Measurements from ENCODE around the gene LCN15. TPM values are rescaled to one million over a fixed set of nuclear protein-coding genes. Genes with fewer than 3 reads are reported as not detected.
A peak's percentile ranks its signal among the peaks of the same experiment; 100 is the strongest.
"Not testable (repeated sequence)": the region's sequence is repeated elsewhere in the genome, so short reads cannot be mapped to it uniquely, and the experiment has no call there.

The LCN15 gene, protein sequence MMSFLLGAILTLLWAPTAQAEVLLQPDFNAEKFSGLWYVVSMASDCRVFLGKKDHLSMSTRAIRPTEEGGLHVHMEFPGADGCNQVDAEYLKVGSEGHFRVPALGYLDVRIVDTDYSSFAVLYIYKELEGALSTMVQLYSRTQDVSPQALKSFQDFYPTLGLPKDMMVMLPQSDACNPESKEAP
- total RNA-seq (2014; rRNA removed; shearing (Covaris generic)), result 0.18 TPM in 1 of 2 replicates, not detected in the other

DNA sequence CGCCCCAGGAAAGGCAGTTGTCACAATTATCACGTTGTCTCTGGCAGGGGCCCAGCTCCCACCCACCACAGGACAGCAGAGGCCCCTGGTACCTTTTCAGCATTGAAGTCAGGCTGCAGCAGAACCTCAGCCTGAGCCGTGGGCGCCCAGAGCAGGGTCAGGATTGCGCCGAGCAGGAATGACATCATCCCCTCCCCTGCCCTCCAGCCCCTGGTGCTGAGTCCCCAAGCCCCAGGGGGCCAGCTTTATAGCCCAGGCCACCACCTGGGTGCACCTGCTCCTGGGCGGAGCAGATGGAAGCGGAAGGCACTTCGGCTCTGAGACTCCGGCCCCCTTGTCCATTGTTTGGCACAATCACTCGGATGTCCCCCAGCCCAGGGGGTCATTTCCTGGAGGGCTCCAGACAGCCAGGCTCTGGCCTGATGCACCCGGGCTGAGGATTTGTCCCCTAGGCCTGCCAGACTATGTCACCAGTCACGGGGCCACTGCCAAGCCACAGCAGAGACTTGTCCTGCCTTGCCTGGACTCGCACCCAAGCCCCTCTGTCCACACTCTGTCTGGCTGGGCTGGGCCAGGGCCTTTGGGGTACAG is at the start of gene LCN15:
LCN15 (minus strand) TSS at position 218 of the 591 bp plus-strand sequence; CDS start at position 188, 30 bp downstream.
- no peaks in the 10 kb centered on the region for H3K27me3 ChIP-seq (ENCODE audit: control insufficient read depth, insufficient read depth, low read length)
- no peak for DNase-seq
- peak within 1 kb of the TSS; percentile 21; the same call in 1 of the 2 replicates for H3K4me3 ChIP-seq (ENCODE audit: insufficient read depth, low read depth, low read length)
- no peaks in the 10 kb centered on the region for H3K36me3 ChIP-seq (replicated peaks; ENCODE audit: control insufficient read depth, insufficient read depth, low read length)

DNA sequence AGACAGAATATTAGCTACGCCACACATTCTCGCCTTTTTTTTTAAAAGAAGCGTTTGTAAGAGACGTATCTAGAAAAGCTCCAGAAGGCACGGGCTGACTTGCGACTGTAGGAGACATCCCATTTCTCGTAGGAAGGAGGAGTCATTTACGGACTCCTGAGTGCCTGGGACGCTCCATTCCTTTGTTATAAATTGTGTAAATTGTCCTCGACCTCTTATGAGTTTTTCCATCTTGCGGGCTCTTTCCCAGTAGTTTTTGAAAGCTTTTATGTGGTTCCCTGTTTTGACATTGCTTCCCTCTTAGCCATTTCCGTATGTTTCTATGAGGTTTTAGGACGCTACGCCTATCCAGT is 44.5 kb upstream of the LCN15 start:
- Histone ChIP-seq H3K4me3 (ENCODE audit: insufficient read depth, low read depth, low read length) (peak overlapping the region; percentile 87), H3K27me3 (ENCODE audit: control insufficient read depth, insufficient read depth, low read length) (no peaks in the 10 kb centered on the region; the same call in 1 of the 2 replicates), H3K36me3 (replicated peaks; ENCODE audit: control insufficient read depth, insufficient read depth, low read length) (no peaks in the 10 kb centered on the region; the same call in 1 of the 2 replicates)
- DNase-seq, result no peak

DNA sequence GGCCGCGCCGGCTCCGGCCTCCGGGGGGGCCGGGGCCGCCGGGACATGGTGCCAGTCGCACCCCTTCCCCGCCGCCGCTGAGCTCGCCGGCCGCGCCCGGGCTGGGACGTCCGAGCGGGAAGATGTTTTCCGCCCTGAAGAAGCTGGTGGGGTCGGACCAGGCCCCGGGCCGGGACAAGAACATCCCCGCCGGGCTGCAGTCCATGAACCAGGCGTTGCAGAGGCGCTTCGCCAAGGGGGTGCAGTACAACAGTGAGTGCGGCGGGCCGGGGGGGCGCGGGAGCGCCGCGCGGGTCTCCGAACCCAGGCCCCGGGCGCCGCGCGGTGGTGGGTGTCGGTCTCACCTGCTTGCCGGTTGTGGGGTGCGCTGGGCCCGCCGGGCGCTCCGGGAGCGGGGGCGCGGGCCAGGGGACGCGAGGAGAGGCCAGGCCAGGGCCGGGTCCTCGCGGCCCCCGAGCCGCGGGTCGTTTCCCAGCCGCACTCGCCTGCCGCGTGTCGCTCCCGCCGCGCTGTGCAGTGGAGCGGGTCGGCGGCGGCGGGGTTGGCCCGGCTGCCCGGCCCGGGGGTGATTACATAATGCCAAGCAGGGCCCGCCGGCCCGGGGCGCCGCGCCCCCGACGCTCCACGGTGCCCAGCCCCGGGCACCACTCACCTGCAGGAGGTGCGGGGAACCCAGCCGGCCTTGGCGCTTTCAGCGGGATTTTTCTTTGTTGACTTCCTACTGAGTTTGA is 43.9 kb upstream of the LCN15 start:
- DNase-seq, result peak; percentile 86
- Histone ChIP-seq H3K27me3 (ENCODE audit: control insufficient read depth, insufficient read depth, low read length) (no peaks in the 10 kb centered on the region; the same call in 1 of the 2 replicates), H3K4me3 (ENCODE audit: insufficient read depth, low read depth, low read length) (peak overlapping the region; percentile 87), H3K36me3 (replicated peaks; ENCODE audit: control insufficient read depth, insufficient read depth, low read length) (no peaks in the 10 kb centered on the region; the same call in 1 of the 2 replicates)

DNA sequence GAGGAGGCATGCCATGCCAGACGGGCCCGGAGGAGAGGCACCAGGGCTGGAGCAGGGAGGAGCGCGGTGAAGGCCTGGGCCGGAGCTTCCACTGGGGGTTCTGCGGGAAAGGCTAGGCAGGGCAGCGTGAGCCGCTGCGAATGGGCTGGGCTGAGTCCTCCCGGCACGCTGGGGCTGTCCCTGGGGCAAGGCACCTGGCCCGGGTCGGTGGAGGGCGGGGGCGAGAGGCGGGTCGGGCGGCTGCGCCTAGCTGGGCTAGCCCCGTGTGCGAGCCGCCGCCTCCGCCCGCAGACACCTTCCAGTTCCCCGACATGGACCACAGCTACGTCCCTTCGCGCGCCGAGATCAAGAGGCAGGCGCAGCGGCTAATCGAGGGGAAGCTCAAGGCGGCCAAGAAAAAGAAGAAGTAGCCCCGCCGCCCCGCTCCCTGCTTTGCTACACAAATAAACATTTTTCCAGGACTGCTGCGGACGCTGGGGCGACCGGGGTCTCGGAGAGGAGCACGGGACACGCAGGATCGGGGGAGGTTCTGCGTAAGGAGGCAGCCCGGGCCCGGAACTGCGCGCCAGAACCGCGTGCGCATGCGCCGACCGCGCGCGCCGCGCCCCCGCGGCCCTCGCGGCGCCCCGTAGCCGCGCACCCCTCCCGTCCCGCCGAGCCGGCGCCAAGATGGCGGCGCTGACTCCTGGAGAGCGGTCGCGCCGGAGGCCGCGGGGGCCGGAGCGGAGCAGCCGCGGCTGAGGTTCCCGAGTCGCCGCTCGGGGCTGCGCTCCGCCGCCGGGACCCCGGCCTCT is 43.2 kb upstream of the LCN15 start, which contains the start of gene RABL6:
RABL6 (plus strand) TSS at position 668 of the 794 bp plus-strand sequence. CDS start 249 bp downstream, outside the sequence.
- DNase-seq, result peak; percentile 99
- Histone ChIP-seq H3K27me3 (ENCODE audit: control insufficient read depth, insufficient read depth, low read length) (no peaks in the 10 kb centered on the region; the same call in 1 of the 2 replicates), H3K36me3 (replicated peaks; ENCODE audit: control insufficient read depth, insufficient read depth, low read length) (no peaks in the 10 kb centered on the region; the same call in 1 of the 2 replicates), H3K4me3 (ENCODE audit: insufficient read depth, low read depth, low read length) (peak within 1 kb of the TSS; percentile 87)

DNA sequence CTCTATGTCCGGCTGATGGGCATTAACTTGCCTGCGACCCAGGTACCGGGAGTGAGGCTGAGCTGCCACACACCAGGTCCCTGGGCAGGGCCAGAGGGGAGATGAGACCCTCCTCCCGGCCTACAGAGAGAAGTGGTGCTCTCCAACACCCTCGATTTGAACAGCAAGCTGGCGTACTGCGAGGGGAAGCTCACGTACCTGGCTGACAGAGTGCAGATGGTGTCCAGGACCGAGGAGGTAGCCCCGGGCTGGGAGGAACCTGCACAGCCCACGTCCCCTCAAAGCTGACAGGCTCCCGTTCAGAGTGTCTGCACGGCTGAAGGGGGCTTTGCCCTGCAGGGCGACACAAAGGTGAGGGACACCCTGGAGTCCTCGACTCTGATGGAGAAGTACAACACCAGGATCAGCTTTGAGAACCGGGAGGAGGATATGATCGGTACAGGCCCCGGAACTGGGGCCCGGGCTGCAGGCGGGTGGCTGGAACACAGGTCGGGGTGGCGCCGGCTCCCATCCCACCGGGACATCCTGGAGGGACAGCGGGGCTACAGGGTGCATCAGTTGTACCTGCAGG is 42.4 kb upstream of the LCN15 start:
- peak; percentile 73 for DNase-seq
- Histone ChIP-seq H3K4me3 (ENCODE audit: insufficient read depth, low read depth, low read length) (peak overlapping the region; percentile 87), H3K27me3 (ENCODE audit: control insufficient read depth, insufficient read depth, low read length) (peaks cover 3% of the 10 kb centered on the region), H3K36me3 (replicated peaks; ENCODE audit: control insufficient read depth, insufficient read depth, low read length) (no peaks in the 10 kb centered on the region; the same call in 1 of the 2 replicates)

DNA sequence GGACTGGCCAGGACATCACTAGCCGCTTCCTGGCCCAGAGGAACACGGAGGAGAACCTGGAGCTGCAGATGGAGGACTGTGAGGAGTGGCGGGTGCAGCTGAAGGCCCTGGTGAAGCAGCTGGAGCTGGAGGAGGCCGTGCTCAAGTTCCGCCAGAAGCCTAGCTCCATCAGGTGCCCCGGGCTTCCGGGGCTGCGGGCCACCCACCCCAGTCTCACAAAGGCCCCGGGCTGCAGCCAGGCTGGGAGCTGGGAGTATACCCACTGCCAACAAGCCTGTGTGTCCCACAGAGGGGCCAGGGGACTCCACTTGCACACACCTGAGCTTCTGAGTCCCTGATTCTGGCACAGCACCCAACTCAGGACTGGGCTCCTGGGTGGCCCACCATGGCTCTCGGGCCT is 41.7 kb upstream of the LCN15 start:
- Histone ChIP-seq H3K27me3 (ENCODE audit: control insufficient read depth, insufficient read depth, low read length) (peaks cover 3% of the 10 kb centered on the region), H3K36me3 (replicated peaks; ENCODE audit: control insufficient read depth, insufficient read depth, low read length) (no peaks in the 10 kb centered on the region; the same call in 1 of the 2 replicates)

DNA sequence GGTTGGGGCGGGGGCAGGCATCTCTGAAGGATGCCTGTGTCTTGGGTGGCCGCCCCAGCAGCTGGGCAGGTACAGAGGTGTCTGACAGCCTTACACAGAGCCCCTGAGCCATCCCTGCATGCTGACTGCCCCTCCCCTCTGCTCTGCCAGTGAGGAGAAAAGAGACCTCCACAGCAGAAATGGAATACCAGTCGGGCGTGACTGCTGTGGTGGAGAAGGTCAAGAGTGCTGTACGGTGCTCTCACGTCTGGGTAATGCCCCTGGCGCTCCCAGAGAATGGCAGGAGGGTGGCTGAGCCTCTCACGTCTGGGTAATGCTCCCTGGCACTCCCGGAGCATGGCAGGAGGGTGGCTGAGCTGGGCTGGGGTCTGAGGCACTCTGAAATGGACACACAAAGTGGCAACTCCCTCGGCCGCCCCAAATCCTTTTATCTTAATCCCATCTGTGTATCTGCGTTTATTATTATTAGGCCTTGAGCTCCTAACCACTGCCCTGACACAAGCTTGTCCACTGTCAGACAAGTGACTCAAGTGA is 41.0 kb upstream of the LCN15 start:
- no peak for DNase-seq
- Histone ChIP-seq H3K4me3 (ENCODE audit: insufficient read depth, low read depth, low read length) (no peak overlapping the region), H3K36me3 (replicated peaks; ENCODE audit: control insufficient read depth, insufficient read depth, low read length) (no peaks in the 10 kb centered on the region; the same call in 1 of the 2 replicates)

More for the DNA sequence above, 41.7 kb upstream of the LCN15 start:
- no peak overlapping the region for H3K4me3 ChIP-seq (ENCODE audit: insufficient read depth, low read depth, low read length)
- DNase-seq, result peak; percentile 36

DNA sequence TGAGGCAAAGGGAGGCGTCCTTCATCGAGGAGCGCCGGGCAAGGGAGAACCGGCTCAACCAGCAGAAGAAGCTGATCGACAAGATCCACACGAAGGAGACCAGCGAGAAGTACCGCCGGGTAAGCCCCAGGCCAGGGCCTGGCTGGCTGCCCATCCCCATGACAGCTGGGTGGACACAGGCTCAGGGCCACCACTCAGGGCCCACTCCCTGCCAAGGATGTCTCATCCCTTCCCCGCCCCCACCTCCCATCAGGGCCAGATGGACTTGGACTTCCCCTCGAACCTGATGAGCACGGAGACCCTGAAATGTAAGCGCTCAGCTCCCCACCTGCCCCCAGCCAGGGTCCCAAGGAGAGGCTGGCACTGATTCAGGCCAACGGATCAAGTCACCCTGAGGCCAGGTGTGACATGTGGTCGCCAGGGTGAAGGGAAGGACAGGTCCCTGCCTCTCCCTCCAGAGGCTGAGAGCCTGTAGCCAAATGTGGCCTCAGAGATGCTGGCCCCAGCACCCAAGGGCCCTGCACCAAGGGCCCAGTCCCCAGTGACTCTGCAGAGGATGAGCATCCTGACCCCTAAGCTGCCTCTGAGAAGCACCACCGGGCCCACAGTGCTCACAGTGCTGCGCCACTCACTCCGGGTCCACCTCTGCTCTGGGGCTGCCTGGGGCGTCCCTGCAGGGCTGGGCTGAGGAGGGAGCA is 40.3 kb upstream of the LCN15 start:
- Histone ChIP-seq H3K36me3 (replicated peaks; ENCODE audit: control insufficient read depth, insufficient read depth, low read length) (no peaks in the 10 kb centered on the region; the same call in 1 of the 2 replicates), H3K4me3 (ENCODE audit: insufficient read depth, low read depth, low read length) (no peak overlapping the region), H3K27me3 (ENCODE audit: control insufficient read depth, insufficient read depth, low read length) (peaks cover 6% of the 10 kb centered on the region)
- DNase-seq, result peak; percentile 43

More for the DNA sequence above, 41.0 kb upstream of the LCN15 start:
- H3K27me3 ChIP-seq (ENCODE audit: control insufficient read depth, insufficient read depth, low read length), result peaks cover 3% of the 10 kb centered on the region

DNA sequence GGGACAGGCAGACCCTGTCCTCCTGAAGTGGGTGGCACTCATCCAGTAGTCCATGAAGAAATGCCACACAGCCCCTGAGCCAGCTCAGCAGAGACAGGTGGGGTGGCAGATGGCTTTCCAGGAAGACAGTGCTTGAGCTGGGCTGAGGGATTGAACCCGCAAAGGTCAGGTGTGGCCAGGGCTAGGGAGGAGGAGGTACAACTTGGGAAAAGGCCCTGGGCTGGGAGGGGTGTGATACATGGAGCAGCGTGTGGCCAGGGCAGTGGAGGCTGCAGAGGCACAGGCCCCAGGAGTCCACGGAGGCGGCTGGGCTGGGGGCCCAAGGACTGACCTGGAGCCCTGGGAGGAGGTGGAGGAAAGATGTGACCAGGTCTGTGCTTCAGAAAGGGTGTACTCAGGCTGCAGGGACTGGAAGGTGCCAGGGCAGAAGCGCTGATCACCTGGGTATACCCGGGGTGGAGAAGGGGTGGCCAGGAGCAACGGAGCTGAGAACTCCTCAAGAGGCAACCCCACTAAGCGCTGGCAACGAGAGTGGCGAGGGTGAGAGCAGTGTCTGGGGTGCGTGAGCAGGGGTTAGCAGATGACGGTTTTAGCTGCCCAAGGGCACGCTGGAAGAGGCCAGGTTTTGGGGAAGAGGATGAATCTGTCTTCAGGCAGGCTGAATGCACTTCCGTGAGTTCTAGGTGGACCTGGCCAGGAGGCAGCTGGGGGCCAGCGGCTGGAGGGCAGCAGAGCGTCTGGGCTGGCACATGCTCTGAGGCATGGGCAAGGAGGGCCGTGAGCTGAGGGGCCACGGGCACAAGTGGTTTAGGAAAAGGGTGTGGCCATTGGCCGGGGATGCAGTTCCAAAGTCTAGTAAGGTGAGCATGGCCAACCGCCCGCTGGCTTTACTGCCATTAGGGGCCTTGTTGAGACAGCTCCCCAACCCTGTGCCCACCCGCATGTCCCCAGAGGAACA is 39.5 kb upstream of the LCN15 start:
- no peaks in the 10 kb centered on the region; the same call in 1 of the 2 replicates for H3K36me3 ChIP-seq (replicated peaks; ENCODE audit: control insufficient read depth, insufficient read depth, low read length)
- peak; percentile 38 for DNase-seq
- peaks cover 14% of the 10 kb centered on the region for H3K27me3 ChIP-seq (ENCODE audit: control insufficient read depth, insufficient read depth, low read length)
- no peak overlapping the region for H3K4me3 ChIP-seq (ENCODE audit: insufficient read depth, low read depth, low read length)

DNA sequence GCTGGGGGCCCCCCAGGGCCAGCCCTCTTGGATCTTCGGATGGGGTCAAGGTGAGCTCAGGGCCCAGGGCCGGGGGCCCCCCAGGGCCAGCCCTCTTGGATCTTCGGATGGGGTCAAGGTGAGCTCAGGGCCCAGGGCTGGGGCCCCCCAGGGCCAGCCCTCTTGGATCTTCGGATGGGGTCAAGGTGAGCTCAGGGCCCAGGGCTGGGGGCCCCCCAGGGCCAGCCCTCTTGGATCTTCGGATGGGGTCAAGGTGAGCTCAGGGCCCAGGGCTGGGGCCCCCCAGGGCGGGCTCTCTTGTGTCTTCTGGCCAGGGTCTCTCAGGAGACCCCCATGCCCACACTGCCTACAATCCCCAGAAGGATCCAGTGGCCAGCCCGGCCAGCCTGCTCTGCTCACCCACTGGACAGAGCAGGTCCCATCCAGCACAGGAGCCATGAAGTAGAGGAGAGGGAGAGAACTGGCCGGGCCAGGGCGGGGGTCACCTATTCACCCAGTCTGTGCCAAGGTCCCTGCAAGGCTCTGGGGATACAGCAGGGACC is 38.8 kb upstream of the LCN15 start:
- DNase-seq, result peak; percentile 22
- peaks cover 18% of the 10 kb centered on the region for H3K27me3 ChIP-seq (ENCODE audit: control insufficient read depth, insufficient read depth, low read length)
- H3K4me3 ChIP-seq (ENCODE audit: insufficient read depth, low read depth, low read length); H3K36me3 ChIP-seq (replicated peaks; ENCODE audit: control insufficient read depth, insufficient read depth, low read length): not testable (repeated sequence)

DNA sequence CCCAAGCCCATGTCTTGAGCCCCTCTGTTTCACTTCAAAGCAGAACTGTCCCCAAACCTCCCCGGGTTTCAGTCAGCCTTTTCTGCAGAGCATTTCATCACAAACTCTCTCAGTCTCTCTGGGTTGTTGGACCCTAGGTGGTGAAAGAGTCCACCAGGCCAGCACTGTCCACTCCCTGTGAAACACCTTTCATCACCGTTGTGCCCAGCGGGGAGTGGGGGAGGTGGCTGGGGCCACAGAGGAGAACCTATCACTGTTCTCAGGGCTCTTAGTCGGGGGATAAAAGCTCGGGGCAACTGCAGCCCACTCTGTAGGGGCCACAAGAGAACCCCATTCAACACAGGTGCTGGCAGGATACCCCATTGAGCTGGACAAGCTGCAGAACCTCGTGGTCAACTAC is 38.0 kb upstream of the LCN15 start:
- DNase-seq, result peak; percentile 26

More for the DNA sequence above, 38.0 kb upstream of the LCN15 start:
- Histone ChIP-seq H3K36me3 (replicated peaks; ENCODE audit: control insufficient read depth, insufficient read depth, low read length) (no peaks in the 10 kb centered on the region; the same call in 1 of the 2 replicates), H3K27me3 (ENCODE audit: control insufficient read depth, insufficient read depth, low read length) (peaks cover 18% of the 10 kb centered on the region), H3K4me3 (ENCODE audit: insufficient read depth, low read depth, low read length) (no peak overlapping the region)

All from H7 (cell line).